ENCODE data around the gene ASIC4.

ASIC4 gene

DNA sequence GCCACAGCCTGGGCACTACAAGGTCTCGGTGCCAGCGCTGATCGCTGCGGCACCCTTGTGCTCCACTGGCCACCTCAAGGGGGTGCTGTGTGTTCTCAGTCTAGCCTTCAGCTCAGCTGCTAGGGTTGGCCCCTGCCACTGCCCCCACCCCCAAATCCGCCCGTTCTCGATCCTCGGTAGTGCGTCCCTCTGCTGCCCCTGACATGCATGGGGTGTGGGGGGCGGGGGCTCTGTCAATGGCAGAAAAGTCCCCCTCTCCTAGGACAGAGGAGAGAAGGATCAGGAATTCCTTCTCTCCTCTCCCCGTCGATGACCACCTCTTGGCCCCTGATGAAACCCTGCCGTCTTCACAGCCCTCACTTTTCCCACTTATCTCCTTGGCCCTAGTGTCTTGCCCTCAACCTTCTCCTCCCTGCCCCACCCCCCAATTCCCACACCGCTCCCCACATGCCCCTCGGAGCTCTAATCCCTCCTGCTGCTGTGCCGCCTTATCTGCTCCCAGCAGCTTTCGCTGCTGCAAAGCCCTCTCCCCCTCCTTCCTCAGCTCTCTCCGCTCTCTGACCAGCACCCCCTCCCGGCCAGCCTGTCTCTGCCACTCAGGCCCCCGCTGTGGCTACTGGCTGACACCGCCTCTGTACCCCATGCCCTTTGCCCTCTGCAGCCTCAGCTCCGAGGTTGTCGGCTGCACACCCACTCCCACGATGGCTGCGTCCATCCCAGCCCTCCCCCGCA, 4.3 kb upstream of the ASIC4 start:
- DNase-seq = peak; percentile 66
- in situ Hi-C loops (cut with MboI; ENCODE audit: low pct_unique_long_range_greater_than_20kb, low sequenced_read_pairs) = no loop called here

DNA sequence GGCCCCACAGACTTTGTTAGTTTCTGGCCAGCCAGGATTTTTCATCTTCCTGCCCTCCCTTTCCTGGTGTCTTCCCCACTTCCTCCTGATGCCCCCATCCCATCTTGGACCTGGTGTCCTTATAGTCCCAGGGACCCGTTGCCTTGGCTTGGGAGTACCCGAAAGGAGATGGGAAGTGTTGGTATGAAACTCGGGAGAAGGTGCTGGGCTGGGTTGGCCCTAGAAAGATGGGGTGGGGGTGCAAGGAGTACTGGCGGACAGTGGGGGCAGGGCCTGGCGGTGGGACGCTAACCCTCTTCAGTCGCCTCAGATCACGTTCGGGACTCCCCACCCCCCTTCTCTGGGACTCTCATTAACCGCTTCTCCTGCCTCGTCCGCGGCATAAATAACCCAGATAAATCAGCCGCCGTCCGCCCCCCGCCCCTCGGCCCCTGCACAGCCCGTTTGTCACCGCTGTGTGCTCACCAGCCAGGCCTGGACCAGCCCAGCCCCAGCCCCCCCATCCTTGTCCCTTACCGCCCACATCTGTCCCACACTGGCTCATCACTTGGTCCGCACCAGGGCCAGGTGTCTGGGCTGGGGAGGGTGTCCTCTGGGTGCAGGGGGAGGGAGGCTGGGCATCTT, 3.7 kb upstream of the ASIC4 start:
- DNase-seq = no peak
- in situ Hi-C loops (cut with MboI; ENCODE audit: low pct_unique_long_range_greater_than_20kb, low sequenced_read_pairs) = no loop called here

DNA sequence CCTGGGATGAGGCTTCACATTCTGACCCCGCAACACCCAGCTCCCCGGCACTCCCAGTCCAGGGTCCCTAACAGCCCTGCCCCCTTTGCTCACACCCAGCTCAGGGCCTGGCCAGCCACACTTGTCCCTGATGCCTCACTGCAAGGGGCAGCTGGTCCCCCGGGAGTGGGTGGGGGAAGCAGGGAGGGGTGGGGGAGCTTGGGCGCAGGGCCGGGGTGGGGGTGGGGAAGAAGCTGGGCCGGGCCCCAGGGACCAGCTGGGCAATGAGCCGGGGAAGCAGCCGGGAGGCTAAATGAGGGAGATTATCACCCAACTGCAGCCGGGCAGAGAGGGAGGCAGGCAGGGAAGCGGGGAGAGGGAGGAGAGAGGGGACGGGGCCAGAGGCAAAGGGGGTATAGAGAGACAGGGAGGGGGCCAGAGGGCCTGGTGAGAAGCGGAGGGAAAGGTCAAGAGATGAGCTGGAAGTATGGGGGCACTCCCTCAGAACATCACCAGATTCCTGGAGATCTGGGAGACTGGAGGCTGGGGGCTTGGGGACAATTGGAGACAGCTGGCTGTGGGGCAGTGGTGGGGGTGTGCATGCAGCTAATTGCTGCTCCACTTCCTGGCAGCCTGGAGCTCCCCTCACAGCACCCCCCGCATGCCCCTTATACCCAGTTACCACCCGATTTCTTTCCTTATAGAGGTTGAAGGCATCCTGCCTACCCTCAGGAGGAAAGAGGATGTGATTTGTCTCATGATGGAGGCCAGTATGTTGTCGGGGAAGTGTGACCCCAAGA, 2.5 kb upstream of the ASIC4 start:
- in situ Hi-C loops (cut with MboI; ENCODE audit: low pct_unique_long_range_greater_than_20kb, low sequenced_read_pairs) = no loop called here
- no peak for DNase-seq

DNA sequence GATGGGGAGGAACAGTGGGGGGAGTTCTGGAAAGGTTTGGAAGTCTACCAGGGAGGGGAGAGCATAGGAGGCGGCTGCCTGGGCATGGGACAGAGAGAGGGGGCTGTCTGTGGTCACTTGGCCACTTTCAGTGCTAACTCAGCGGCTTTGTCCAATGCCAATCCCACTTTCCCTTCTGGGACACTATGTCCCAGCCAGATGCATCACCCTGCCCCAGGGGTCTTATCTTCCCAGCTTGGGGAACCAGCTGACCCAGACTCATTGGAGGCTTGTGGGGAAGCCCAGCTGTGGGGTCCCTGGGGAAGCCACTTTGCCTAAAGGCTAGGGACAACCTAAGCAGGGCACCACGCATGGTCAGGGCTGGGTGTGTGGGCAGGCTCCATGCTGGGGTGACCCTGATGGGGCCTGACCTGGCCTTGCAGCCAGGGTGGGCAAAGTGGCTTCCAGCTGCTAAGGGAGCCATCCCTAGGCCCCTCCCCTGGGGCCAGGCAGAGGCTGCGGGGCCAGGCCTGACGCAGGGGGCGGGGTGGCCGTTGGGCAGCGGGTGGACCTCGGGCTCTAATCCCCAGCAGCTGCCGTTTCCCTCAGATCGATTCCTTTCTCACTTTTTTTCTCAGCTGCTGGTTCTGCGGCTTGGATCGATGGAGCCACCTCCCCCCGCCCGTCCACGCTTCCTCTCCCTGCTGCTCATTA, 1.6 kb upstream of the ASIC4 start:
- DNase-seq = no peak
- in situ Hi-C loops (cut with MboI; ENCODE audit: low pct_unique_long_range_greater_than_20kb, low sequenced_read_pairs) = no loop called here

DNA sequence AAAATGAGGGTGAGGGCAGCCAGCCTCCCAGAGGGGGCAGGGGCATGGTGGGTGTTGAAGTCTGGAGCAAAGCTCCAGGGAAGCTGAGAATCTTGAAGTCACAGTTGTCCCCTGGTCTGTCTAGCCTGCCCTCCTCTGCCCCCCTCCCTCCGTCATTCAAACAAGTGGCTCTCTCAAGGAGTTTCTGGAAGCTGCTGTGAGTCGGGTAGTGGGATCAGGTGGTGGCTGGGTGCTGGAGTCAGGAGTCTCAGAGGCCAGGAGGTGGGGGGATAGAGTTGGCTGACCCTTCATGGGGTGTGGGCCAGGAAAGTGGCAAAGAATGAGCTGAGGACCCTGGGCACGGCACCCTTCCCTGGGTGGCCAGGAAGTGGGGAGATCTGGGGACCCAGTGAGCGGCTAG, 495 bp upstream of the ASIC4 start:
- DNase-seq = no peak
- in situ Hi-C loops (cut with MboI; ENCODE audit: low pct_unique_long_range_greater_than_20kb, low sequenced_read_pairs) = no loop called here

DNA sequence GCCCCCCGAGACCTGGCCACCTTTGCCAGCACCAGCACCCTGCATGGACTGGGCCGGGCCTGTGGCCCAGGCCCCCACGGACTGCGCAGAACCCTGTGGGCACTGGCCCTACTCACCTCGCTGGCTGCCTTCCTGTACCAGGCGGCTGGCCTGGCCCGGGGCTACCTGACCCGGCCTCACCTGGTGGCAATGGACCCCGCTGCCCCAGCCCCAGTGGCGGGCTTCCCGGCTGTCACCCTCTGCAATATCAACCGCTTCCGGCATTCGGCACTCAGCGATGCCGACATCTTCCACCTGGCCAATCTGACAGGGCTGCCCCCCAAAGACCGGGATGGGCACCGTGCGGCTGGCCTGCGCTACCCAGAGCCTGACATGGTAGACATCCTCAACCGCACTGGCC, 554 bp downstream of the ASIC4 start:
- DNase-seq = no peak
- in situ Hi-C loops (cut with MboI; ENCODE audit: low pct_unique_long_range_greater_than_20kb, low sequenced_read_pairs) = no loop called here

DNA sequence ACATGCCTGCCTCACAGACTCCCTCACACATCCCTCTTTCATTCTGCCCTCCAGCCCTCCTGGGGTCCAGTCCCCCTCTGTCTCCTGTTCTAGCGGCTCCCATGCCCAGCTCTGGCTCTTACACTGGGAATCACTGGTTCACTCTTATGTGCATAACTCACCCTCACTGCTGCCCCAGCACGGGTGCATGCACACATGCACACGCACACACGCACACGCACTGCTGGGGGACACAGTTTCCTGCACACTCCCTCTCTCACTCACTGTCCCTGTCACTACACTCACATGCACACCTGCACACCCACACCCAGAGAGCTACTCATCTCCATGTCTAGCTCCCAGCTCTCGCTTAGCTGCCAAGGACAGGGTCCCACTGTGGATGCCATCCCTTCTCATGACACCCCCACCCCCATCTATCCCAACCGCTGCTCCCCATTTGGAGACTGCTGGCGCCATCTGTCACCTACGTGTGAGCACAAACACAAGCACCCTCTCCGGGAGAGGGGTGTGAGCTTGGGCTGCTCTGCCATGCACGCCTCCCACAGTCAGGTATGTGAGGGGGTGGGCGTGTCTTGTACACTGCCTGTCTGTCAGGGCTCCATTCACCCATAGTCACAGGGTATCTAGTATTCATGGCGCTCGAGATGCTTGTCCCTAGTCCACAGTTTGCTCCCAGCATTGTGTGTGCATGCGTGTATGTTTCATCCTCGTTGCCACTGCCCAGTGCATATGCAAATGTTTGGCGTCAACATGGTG, 1.8 kb downstream of the ASIC4 start:
- in situ Hi-C loops (cut with MboI; ENCODE audit: low pct_unique_long_range_greater_than_20kb, low sequenced_read_pairs) = no loop called here
- no peak for DNase-seq

DNA sequence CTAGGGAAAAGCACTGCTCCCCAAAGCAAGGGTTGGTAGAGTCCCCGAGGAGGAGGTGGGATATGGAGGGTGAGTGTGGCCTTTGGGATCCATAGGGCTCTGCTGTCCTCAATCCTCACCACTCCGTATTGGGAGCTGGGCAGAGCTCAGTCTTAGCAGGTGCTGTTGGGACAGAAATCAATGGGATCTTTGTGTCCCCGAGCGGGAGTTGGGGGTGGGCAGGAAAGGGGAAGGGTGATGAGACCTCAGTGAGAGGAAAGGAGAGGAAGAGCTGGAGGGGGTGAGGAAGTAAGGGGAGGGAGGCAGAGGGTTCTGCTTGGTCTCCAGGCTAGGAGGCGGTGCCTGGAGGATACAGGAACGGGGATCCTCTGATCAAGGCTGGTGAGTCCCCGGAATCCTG, 2.6 kb downstream of the ASIC4 start:
- no peak for DNase-seq
- in situ Hi-C loops (cut with MboI; ENCODE audit: low pct_unique_long_range_greater_than_20kb, low sequenced_read_pairs) = no loop called here

DNA sequence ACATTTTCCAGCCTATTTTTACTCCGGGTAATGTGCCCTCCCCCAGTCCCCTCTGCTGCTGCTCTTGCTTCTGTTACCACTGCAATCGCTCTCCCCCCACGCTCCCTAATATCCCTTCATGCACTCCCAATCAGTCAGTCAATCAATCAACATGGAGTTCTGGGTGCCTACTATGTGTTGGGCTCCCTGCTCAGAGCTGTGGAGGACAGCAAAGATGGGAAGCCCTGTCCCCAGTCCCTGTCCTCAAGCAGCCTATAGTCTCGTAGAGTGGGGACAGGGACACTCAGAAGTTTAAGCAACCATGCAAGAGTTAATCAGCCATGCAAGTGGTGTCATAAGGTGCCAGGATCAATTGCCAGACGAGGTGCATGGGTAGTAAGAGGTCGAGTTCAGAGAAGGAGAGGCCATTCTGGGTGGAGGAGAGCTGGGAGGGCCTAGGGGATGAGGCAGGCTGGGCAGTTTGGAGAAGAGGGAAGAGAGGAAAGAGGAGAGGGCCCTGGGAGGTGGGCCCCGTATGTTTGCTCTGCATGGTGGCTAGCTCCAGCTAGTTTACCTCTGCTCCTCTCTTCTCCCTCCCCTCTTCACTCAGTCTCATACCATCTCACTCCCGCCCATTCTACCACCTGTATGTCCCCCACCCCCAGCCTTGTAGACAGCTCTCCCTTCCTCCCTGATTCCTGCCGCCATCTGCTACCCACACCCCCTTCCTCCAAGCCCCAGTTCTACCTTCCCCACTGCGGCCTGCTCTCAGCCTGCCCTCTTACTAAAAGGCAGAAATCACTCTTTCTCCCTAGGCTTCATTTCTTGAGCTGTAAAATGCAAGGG, 3.9 kb downstream of the ASIC4 start:
- in situ Hi-C loops (cut with MboI; ENCODE audit: low pct_unique_long_range_greater_than_20kb, low sequenced_read_pairs) = no loop called here

DNA sequence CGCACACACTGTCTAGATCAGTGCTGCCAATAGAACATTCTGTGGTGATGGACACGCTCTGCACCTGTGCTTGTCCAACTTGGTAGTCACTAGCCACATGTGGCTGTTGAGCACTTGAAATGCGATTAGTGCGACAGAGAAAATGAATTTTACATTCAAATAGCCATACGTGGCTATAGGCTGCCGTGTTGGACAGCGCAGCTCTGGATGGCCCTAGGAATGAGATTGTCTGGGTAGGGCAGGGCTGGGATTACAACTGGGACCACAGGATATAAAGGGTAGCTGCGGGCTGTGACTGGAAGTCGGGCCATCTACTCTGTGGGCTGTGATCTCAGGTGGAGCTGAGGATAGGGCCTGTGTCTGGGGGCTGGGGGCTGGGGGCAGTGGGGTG, 5.2 kb downstream of the ASIC4 start:
- in situ Hi-C loops (cut with MboI; ENCODE audit: low pct_unique_long_range_greater_than_20kb, low sequenced_read_pairs) = no loop called here
- no peak for DNase-seq

More for the DNA sequence above, 3.9 kb downstream of the ASIC4 start:
- DNase-seq = no peak

DNA sequence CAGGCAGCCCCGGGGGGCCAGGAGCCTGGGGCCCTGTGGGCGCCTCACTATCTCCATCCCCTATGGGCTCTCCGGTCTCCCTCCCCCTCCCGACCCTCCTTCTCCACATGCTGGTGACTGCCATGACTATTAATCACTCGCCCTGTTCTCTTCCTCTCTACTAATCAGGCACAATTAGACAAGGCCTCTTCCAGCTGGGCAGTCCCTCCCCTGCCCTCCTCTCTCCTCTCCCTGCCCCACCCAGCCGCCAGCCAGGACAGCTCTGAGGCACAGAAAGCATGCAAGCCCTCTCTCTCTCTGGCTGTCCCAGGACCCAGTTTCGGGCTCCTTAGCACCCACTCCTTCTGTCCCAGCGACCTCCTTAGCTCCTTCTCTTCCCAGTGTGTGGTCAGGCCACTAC, 5.8 kb downstream of the ASIC4 start:
- in situ Hi-C loops (cut with MboI; ENCODE audit: low pct_unique_long_range_greater_than_20kb, low sequenced_read_pairs) = no loop called here
- no peak for DNase-seq

DNA sequence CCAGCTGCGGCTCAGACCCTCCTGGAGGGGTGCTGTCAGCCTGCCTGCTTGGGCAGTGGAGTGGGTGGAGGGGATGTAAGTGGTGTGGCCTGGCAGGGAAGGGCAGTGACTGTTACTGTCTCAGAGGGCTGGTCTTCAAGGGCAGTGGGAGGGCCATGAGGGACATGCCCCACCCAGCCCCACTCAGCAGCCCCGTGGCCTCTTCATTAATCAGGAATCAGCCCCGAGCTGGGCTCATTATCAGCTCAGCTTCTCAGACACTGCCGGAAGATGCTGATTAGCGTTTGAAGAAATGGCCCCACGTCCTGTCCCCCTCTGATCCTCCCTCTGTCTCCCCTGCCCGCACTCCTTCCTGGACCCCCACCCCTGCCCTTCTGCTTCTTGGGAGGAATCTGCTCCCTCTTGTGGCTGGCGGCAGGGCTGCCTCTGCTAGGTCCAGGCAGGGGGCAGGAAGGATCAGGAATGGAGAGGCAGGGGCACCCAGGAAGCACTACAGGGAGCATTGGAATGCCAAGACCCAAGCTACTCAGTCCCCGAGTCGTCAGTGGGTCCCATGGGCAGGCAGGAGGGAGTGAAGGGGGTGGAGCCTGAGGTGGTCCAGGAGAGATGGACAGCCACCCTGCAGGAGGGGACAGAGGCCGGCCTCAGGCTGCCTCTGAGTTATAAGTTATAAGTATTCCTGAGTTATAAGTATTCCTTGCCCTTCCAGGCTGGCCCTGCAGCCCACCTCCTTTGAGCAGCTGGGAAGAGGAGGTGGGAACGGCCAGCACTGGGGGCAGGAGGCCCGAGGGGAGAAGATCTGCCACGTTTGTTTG, 7.0 kb downstream of the ASIC4 start:
- in situ Hi-C loops (cut with MboI; ENCODE audit: low pct_unique_long_range_greater_than_20kb, low sequenced_read_pairs) = no loop called here

DNA sequence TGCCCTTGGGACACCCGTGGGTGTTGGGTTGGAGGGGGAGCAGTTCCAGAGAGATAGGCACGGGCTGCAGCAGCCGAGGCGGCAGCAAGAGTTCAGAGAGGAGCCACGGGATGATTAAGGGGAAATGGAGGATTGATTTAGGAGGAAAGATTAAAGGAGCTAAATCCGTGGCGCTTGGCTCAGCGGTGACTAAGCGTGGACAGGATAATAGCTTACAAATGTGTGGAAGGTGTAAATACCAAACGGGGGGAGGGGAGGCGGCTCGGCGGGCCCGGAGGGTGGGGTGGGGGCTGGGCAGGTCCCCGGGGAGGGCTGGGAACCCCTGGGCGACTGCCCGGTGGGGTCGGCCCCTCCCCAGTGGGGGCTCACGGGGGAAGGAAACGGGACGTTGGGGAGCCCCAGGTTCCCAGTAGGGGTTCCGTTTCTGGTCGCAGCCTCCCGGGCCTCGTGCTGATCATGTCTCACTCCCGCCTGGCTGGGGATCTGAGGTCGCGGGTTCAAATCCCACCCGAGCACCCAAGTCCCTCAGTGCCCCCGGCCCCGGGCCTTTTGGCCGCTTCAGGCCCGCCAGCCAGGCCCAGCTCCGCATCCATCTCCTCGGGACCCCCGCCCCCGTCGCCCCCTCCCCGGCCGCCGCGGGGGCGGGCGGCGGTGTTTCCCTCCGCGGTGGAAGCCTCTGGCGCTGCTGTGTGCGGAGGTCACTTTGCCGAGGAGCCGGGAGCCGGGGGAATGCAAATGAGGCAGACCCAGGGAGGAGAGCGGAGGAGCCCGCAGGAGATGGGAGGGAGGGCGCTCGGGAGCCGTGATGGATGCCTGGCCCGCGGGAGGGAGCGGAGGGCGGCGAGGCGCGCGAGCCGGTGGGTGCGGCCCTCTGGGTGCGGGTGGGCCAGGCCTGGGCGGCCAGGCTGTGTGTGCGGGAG, 8.1 kb downstream of the ASIC4 start:
- no peak for DNase-seq
- in situ Hi-C loops (cut with MboI; ENCODE audit: low pct_unique_long_range_greater_than_20kb, low sequenced_read_pairs) = no loop called here

More for the DNA sequence above, 7.0 kb downstream of the ASIC4 start:
- DNase-seq = peak; percentile 60

DNA sequence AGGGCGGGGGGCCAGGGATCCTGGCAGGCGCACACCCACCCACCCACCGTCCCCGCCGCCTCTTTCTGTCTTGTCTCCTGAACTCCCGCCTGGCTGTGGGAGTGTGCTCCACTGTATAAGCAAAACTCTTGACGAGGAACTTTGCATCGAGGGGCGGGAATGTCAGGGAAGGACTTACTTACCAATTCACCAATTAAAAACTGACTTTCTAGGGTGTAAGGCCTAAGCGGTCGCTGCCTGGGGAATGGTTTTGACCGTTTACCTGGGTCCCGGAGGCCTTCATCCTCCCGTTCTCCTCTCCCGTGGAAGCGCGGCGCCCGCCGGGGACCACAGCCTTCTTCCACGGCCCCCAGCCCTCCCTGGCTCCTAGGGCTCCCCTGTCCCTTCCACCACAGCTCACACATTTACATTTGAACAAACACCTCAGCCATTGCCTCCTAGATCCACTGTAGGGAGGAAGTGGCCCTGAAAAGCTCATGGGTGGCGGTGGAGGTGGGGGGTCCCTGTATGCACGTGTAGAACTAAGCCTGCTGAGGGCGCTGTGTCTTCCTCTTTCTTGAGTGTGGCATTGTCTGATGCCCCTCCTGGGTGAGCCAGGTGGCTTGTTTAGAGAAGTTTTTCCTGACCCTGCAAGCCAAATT, 8.9 kb downstream of the ASIC4 start:
- in situ Hi-C loops (cut with MboI; ENCODE audit: low pct_unique_long_range_greater_than_20kb, low sequenced_read_pairs) = no loop called here

DNA sequence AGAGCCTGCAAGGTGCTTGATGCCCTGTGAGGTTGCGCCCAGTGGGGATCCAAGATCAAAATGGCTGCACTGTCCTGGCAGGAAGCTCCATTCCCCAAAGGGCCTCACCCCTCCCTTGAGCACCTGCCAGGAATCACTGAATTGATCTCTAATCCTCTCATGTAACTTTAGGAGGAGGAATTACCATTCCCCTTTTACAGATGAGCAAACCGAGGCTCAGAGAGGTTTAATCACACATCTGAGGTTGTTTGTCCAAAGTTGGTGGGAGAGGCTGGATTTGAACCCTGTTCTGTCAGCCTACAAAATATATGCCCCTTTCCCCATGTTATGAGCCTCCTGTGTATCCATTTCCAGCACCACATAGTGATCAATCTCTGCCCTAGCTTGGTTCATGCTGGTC, 10.5 kb downstream of the ASIC4 start:
- in situ Hi-C loops (cut with MboI; ENCODE audit: low pct_unique_long_range_greater_than_20kb, low sequenced_read_pairs) = no loop called here
- DNase-seq = no peak

More for the DNA sequence above, 8.9 kb downstream of the ASIC4 start:
- DNase-seq = no peak

Data from KBM-7 (cell line).